Thyroid gland (tissue), 4 donors: ENCODE results near the gene ZNF423. TPM values are rescaled to one million over a fixed set of nuclear protein-coding genes. Genes with fewer than 3 reads are reported as not detected.

Experiments used
- DNase-seq, 2 donors: peaks; one replicate each; pipeline ENCODE4 v3.0.0-alpha.2; 2019
- H3K27ac ChIP-seq, 3 donors: fragments of 200-600 bp; sonication (generic); 1 replicate in 2 of 3; 2 replicates in 1 of 3; pipeline ENCODE4 v1.5.1; 2016 to 2019; ENCODE audit warnings: mild to moderate bottlenecking in 1 of 3, moderate library complexity in 1 of 3
- H3K27me3 ChIP-seq: fragments of 200-600 bp; sonication (generic); one replicate; pipeline ENCODE4 v1.5.1; 2019
- H3K36me3 ChIP-seq, 2 donors: fragments of 200-600 bp; sonication (generic); one replicate each; pipeline ENCODE4 v1.5.1; 2016 to 2019
- H3K4me1 ChIP-seq, 2 donors: fragments of 200-600 bp; sonication (generic); one replicate each; pipeline ENCODE4 v1.5.1; 2017 to 2019
- H3K4me3 ChIP-seq, 3 donors: fragments of 200-600 bp; sonication (generic); replicated peaks in 1 of 3; 1 replicate in 2 of 3; 2 replicates in 1 of 3; pipeline ENCODE4 v1.5.1; 2016; ENCODE audit warnings: mild to moderate bottlenecking in 1 of 3
- H3K9me3 ChIP-seq: fragments of 200-600 bp; sonication (generic); one replicate; pipeline ENCODE4 v1.5.1; 2017
- POLR2A ChIP-seq, 2 donors: fragments of 450-650 bp; IDR thresholded peaks; one replicate each; pipeline ENCODE4 v1.6.1; 2017; ENCODE audit warnings: antibody characterized with exemption in 2 of 2, mild to moderate bottlenecking in 2 of 2, moderate library complexity in 1 of 2
- WGBS, 2 donors: methylation state at CpG; one replicate each; pipeline ENCODE4 v1.1.5; 2017; 5-methylcytosine and 5-hydroxymethylcytosine counted together
- intact Hi-C: fragments of 100-400 bp; cut with DNase I; formaldehyde crosslinking; loops from one replicate; pipeline ENCODE4 v1.15.1; 2023
- total RNA-seq, 4 donors: library from RNA; depleted of rRNA; stranded (reverse); fragments of >200 nt; gene quantifications; one replicate each; pipeline ENCODE4 v1.2.3, GENCODE V29; 2016
- TF ChIP-seq, protein P1 (sequence below), 6 experiments: fragments of 200-600 bp in 3 of 6; fragments of 450-650 bp in 3 of 6; sonication (generic) in 3 of 6; IDR thresholded peaks; one replicate each; pipeline ENCODE4 v1.5.1; 2016 to 2019; ENCODE audit warnings: antibody characterized with exemption in 6 of 6, mild to moderate bottlenecking in 2 of 6, inconsistent platforms in 1 of 6, moderate library complexity in 1 of 6

The ZNF423 gene
- total RNA-seq, 4 donors from 2014 or later: 7.4 to 10.0 (median 8.5) TPM

DNA sequence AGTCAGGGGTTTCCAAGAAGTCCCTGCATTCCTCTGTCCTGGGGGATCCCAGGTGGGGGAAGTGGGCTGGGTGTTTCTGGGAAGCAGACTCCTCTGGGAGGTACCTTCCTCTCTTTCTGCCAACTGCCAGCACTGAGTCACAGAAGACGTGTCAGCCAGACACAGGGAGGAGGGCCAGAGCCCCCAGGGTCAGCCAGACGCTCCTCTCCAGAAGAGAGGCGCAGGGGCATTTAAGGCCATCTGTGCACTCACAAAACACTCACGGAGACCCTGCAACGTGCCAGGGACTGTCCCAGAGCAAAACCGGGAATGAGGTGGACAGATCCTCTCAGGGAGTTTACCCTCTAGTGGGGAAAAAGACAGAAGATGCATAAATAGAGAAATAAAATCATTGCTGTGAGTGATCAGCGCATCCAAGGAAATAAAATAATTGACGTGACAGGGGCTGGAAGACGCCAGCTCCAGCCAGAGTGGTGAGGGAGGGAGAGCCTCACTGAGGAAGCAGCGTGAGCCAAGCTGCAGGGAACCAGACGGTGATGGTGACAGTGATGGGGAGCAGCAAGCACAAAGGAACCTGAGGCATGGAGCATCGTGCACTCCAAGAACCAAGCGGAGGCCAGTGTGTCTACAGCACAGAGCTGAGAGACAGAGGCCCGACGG lies 105.4 kb downstream of the ZNF423 start:
- Histone ChIP-seq H3K9me3 (no peaks in the 10 kb centered on the region), H3K4me1 (peaks cover 7 to 30% of the 10 kb centered on the region in 2 donors), H3K27me3 (no peaks in the 10 kb centered on the region), H3K27ac (no peak overlapping the region), H3K36me3 (no peaks in the 10 kb centered on the region), H3K4me3 (no peak overlapping the region)
- intact Hi-C loops: no loop called here
- WGBS, 2 donors: 68 to 79% methylated on average over 15 of the region's 15 CpGs
- no peak for TF ChIP-seq POLR2A (IDR thresholded peaks at IDR 0.05)
- no peak for DNase-seq

DNA sequence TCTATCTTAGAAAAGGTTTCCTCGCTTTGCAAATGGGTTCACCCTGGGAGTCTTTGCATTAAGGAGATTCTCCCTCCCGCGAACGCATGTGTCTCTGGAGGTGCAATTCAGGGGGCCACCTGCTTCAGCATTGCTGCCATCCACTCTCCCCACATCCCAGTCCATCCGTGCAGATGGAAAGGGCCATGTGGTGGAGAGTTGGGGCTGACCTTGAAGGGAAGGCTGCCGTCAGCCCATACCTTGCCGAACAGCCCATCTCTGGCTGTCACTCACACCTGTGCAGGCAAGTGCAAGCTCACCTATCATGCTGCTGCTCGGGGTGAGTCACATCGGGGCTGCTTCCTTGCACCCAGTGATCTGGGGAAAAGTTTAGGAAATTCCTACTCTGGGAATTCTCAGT lies 106.1 kb downstream of the ZNF423 start:
- WGBS, 2 donors: 83 to 84% methylated on average over 9 of the region's 9 CpGs
- Histone ChIP-seq H3K4me3 (no peak overlapping the region), H3K36me3 (no peaks in the 10 kb centered on the region), H3K27me3 (no peaks in the 10 kb centered on the region), H3K9me3 (no peaks in the 10 kb centered on the region), H3K4me1 (peaks cover under 1 to 24% of the 10 kb centered on the region in 2 donors), H3K27ac (no peak overlapping the region)
- DNase-seq: no peak
- intact Hi-C loops: no loop called here
- TF ChIP-seq POLR2A (IDR thresholded peaks at IDR 0.05): no peak
- TF ChIP-seq, protein P1, sequence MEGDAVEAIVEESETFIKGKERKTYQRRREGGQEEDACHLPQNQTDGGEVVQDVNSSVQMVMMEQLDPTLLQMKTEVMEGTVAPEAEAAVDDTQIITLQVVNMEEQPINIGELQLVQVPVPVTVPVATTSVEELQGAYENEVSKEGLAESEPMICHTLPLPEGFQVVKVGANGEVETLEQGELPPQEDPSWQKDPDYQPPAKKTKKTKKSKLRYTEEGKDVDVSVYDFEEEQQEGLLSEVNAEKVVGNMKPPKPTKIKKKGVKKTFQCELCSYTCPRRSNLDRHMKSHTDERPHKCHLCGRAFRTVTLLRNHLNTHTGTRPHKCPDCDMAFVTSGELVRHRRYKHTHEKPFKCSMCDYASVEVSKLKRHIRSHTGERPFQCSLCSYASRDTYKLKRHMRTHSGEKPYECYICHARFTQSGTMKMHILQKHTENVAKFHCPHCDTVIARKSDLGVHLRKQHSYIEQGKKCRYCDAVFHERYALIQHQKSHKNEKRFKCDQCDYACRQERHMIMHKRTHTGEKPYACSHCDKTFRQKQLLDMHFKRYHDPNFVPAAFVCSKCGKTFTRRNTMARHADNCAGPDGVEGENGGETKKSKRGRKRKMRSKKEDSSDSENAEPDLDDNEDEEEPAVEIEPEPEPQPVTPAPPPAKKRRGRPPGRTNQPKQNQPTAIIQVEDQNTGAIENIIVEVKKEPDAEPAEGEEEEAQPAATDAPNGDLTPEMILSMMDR (IDR thresholded peaks at IDR 0.05): no peak

DNA sequence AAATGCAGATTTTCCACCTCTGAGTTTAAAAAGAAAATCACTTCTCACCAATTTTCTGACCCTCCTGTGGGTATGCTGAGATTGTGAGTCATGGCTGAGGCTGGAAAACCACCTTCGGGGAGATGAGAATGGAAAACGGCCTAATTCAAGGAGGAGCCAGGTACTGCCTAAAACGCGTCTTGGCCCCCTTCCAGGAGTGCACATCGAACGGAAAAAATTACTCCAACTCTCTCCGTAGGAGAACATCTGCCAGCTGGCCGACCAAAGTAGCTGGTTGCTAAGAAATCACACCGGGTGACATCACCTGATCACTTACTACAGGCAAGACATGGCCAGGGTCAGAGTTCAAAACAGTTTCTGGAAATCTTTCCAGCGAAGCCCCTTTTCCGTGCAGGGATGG lies 107.6 kb downstream of the ZNF423 start:
- TF ChIP-seq, protein P1 (IDR thresholded peaks at IDR 0.05): no peak
- TF ChIP-seq POLR2A (IDR thresholded peaks at IDR 0.05): no peak
- H3K36me3 ChIP-seq: no peaks in the 10 kb centered on the region
- no peak for DNase-seq
- intact Hi-C loops: no loop called here
- H3K4me3 ChIP-seq: no peak overlapping the region
- no peak overlapping the region for H3K27ac ChIP-seq
- no peaks in the 10 kb centered on the region for H3K27me3 ChIP-seq
- H3K9me3 ChIP-seq: no peaks in the 10 kb centered on the region
- peaks cover 0 to 23% of the 10 kb centered on the region in 2 donors for H3K4me1 ChIP-seq
- WGBS, 2 donors: 42 to 54% methylated on average over 11 of the region's 11 CpGs

DNA sequence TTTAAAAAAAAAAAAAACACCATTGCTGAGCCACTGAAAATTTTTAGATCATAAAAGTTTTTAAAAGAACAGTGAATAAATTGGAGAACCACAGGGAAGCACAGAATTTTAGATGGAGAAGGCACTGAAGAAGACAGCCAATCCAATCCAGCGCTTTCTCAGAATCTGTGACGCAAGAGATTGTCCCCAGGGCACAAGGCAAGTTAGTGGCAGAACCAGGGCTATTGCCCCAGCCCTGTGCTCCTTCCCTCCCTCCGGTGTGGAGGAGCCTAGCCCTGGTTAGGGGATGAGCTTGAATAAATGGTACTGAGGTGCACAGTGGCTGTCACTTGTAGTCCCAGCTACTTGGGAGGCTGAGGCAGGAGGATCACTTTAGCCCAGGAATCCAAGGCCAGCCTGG lies 108.3 kb downstream of the ZNF423 start:
- TF ChIP-seq POLR2A (IDR thresholded peaks at IDR 0.05): no peak
- TF ChIP-seq, protein P1 (IDR thresholded peaks at IDR 0.05): no peak
- no peak overlapping the region for H3K27ac ChIP-seq
- H3K9me3 ChIP-seq: no peaks in the 10 kb centered on the region
- DNase-seq: no peak
- peaks cover 4 to 30% of the 10 kb centered on the region in 2 donors for H3K4me1 ChIP-seq
- 96 to 98% methylated on average over 3 of the region's 3 CpGs for WGBS, 2 donors
- H3K4me3 ChIP-seq: no peak overlapping the region
- H3K36me3 ChIP-seq: no peaks in the 10 kb centered on the region
- no peaks in the 10 kb centered on the region for H3K27me3 ChIP-seq
- intact Hi-C loops: no loop called here

DNA sequence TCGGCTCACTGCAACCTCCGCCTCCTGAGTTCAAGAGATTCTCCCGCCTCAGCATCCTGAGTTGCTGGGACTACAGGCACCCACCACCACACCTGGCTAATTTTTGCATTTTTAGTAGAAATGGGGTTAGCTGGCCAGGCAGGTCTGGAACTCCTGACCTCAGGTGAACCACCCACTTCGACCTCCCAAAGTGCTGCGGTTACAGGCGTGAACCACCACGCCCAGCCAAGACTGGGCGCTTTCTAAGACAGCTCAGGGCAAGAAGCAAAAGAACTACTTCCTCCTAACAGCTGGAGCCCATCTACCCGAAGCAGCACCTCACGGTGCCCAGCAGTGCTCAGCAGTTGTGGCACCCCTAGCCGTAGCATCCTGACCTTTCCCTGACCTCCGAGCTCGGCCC lies 109.4 kb downstream of the ZNF423 start:
- WGBS, 2 donors: 94 to 97% methylated on average over 12 to 13 of the region's 13 CpGs
- intact Hi-C loops: no loop called here
- H3K4me1 ChIP-seq: peaks cover 4 to 30% of the 10 kb centered on the region in 2 donors
- H3K27ac ChIP-seq: no peak overlapping the region
- no peaks in the 10 kb centered on the region for H3K36me3 ChIP-seq
- H3K9me3 ChIP-seq: no peaks in the 10 kb centered on the region
- no peak for TF ChIP-seq POLR2A (IDR thresholded peaks at IDR 0.05)
- TF ChIP-seq, protein P1 (IDR thresholded peaks at IDR 0.05): no peak
- H3K4me3 ChIP-seq: no peak overlapping the region
- no peak for DNase-seq
- no peaks in the 10 kb centered on the region for H3K27me3 ChIP-seq
